HEK293T (cell line): ENCODE data around the gene GPR18.

Experiments
- ARNT ChIP-seq: fragments of 450-650 bp; IDR thresholded peaks from 2 replicates; pipeline ENCODE4 v1.6.1; 2017; ENCODE audit warnings: mild to moderate bottlenecking
- FOXK2 ChIP-seq: fragments of 450-650 bp; IDR thresholded peaks from 2 replicates; pipeline ENCODE4 v1.6.1; 2016; ENCODE audit warnings: mild to moderate bottlenecking
- FOXM1 ChIP-seq: fragments of 450-650 bp; IDR thresholded peaks from 2 replicates; pipeline ENCODE4 v1.6.1; 2017; ENCODE audit warnings: mild to moderate bottlenecking, borderline replicate concordance
- HDGF ChIP-seq: fragments of 450-650 bp; IDR thresholded peaks from 2 replicates; pipeline ENCODE4 v1.6.1; 2017; ENCODE audit warnings: antibody characterized with exemption, borderline replicate concordance
- SP1 ChIP-seq: fragments of 450-650 bp; IDR thresholded peaks from 2 replicates; pipeline ENCODE4 v1.6.1; 2017

GRCh38 chr13:99290894-99291293, 32.7 kb upstream of the GPR18 start:
- no peak for TF ChIP-seq SP1
- no peak for TF ChIP-seq FOXK2
- no peak for TF ChIP-seq FOXM1
- TF ChIP-seq ARNT = no peak
- TF ChIP-seq HDGF = no peak
